ENCODE measurements around the gene LGALS4. TPM values are rescaled to one million over a fixed set of nuclear protein-coding genes. Genes with fewer than 3 reads are reported as not detected.

Gene LGALS4
- total RNA-seq, 1 experiment from 2014 or later = 1.0 TPM

- H3K4me2 ChIP-seq = peak overlapping the region; percentile 99
- no peak for DNase-seq
- H3K27ac ChIP-seq = peak overlapping the region; percentile 84
- H3K4me1 ChIP-seq (replicated peaks; ENCODE audit: insufficient read depth) = peaks cover 35% of the 10 kb centered on the region
- no peaks in the 10 kb centered on the region for H3K27me3 ChIP-seq (ENCODE audit: insufficient read depth, low read depth)
- H3K79me2 ChIP-seq (ENCODE audit: low read depth) = peaks cover 48% of the 10 kb centered on the region
- peaks cover 51% of the 10 kb centered on the region for H3F3A ChIP-seq (ENCODE audit: insufficient read depth, low read depth)
- ChIA-PET CTCF (interaction anchor here (1.0 kb wide), 1 partner anchor 80 kb away, joined by 3 read pairs; the partner anchor contains the start of genes MRPS12 and SARS2), POLR2A (ENCODE audit: unreplicated experiment) (interaction anchor here (0.5 kb wide), 1 partner anchor 81 kb away, joined by 5 read pairs; no protein-coding TSS in a partner anchor)
- no peaks in the 10 kb centered on the region for H3K9me3 ChIP-seq (ENCODE audit: insufficient read depth, low read depth)
- TSS peak; percentile 77 for BruUV-seq (replicated peaks)
- H3K9me2 ChIP-seq (ENCODE audit: insufficient read depth) = no peaks in the 10 kb centered on the region
- H2AFZ ChIP-seq = 0 out of 2 replicates have a peak overlapping the region, but pooled peaks have one; percentile 66
- H4K20me1 ChIP-seq (ENCODE audit: insufficient read depth) = peaks cover 34% of the 10 kb centered on the region
- intact Hi-C loops (cut with micrococcal nuclease; ENCODE audit: unreplicated experiment) = loop anchor here (1.0 to 5.0 kb wide), 7 partner anchors 14 to 213 kb away; partner anchors contain the start of genes ECH1, MRPS12, NFKBIB and SARS2
- H3K36me3 ChIP-seq (ENCODE audit: low read depth) = peaks cover 17% of the 10 kb centered on the region
- no peak for TF ChIP-seq EZH2 (IDR thresholded peaks at IDR 0.05; ENCODE audit: low read depth)
- TF ChIP-seq, protein P1, sequence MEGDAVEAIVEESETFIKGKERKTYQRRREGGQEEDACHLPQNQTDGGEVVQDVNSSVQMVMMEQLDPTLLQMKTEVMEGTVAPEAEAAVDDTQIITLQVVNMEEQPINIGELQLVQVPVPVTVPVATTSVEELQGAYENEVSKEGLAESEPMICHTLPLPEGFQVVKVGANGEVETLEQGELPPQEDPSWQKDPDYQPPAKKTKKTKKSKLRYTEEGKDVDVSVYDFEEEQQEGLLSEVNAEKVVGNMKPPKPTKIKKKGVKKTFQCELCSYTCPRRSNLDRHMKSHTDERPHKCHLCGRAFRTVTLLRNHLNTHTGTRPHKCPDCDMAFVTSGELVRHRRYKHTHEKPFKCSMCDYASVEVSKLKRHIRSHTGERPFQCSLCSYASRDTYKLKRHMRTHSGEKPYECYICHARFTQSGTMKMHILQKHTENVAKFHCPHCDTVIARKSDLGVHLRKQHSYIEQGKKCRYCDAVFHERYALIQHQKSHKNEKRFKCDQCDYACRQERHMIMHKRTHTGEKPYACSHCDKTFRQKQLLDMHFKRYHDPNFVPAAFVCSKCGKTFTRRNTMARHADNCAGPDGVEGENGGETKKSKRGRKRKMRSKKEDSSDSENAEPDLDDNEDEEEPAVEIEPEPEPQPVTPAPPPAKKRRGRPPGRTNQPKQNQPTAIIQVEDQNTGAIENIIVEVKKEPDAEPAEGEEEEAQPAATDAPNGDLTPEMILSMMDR (conservative IDR thresholded peaks at IDR 0.05) = no peak
- peak overlapping the region; percentile 76 for H3K4me3 ChIP-seq
These were observed 37.8 kb upstream of the LGALS4 start for GRCh38 chr19:38850436-38850975.

- Histone ChIP-seq H2AFZ (0 out of 2 replicates have a peak within 1 kb of the TSS, but pooled peaks have one; percentile 66), H3K27me3 (ENCODE audit: insufficient read depth, low read depth) (no peaks in the 10 kb centered on the region), H4K20me1 (ENCODE audit: insufficient read depth) (peaks cover 40% of the 10 kb centered on the region), H3K9me3 (ENCODE audit: insufficient read depth, low read depth) (no peaks in the 10 kb centered on the region), H3K4me2 (peak within 1 kb of the TSS; percentile 99), H3K4me1 (replicated peaks; ENCODE audit: insufficient read depth) (peaks cover 35% of the 10 kb centered on the region), H3K27ac (peak within 1 kb of the TSS; percentile 93), H3K9me2 (ENCODE audit: insufficient read depth) (no peaks in the 10 kb centered on the region), H3K79me2 (ENCODE audit: low read depth) (peaks cover 54% of the 10 kb centered on the region), H3K4me3 (peak within 1 kb of the TSS; percentile 79), H3F3A (ENCODE audit: insufficient read depth, low read depth) (peaks cover 57% of the 10 kb centered on the region), H3K36me3 (ENCODE audit: low read depth) (peaks cover 22% of the 10 kb centered on the region)
- ChIA-PET CTCF (interaction anchor here (0.7 to 0.9 kb wide), 3 partner anchors 38 to 216 kb away, joined by 3 to 7 read pairs (median 4); no protein-coding TSS in a partner anchor), POLR2A (ENCODE audit: unreplicated experiment) (interaction anchor here (0.7 kb wide), 2 partner anchors 125 to 213 kb away, joined by 4 to 9 read pairs; no protein-coding TSS in a partner anchor)
- TF ChIP-seq, protein P1 (conservative IDR thresholded peaks at IDR 0.05) = peak; percentile 63
- TF ChIP-seq EZH2 (IDR thresholded peaks at IDR 0.05; ENCODE audit: low read depth) = no peak
- DNase-seq = peak; percentile 99
- intact Hi-C loops (cut with micrococcal nuclease; ENCODE audit: unreplicated experiment) = loop anchor here (1.0 to 5.0 kb wide), 7 partner anchors 15 to 213 kb away; partner anchors contain the start of genes ECH1, MRPS12, NFKBIB and SARS2
- BruUV-seq (replicated peaks) = no TSS peak
These were observed 37.2 kb upstream of the LGALS4 start, which contains the start of gene HNRNPL for GRCh38 chr19:38849860-38850435. Gene HNRNPL (minus strand): TSS chr19:38849986. CDS start chr19:38849966, 20 bp downstream.

- BruUV-seq (replicated peaks) = no TSS peak
- POLR2A ChIA-PET (ENCODE audit: unreplicated experiment) = interaction anchor here (0.5 to 0.7 kb wide), 7 partner anchors 50 to 434 kb away, joined by 3 to 25 read pairs (median 4); partner anchors contain the start of gene ACTN4
- H3K36me3 ChIP-seq (ENCODE audit: low read depth) = peaks cover 29% of the 10 kb centered on the region
- CTCF ChIA-PET = interaction anchor here (0.7 to 0.9 kb wide), 4 partner anchors 39 to 215 kb away, joined by 3 to 9 read pairs (median 6); partner anchors contain the start of genes MRPS12 and SARS2
- peak overlapping the region; percentile 79 for H3K4me3 ChIP-seq
- intact Hi-C loops (cut with micrococcal nuclease; ENCODE audit: unreplicated experiment) = no loop called here
- peak overlapping the region; percentile 97 for H3K4me2 ChIP-seq
- no peak overlapping the region for H2AFZ ChIP-seq
- H3K27ac ChIP-seq = peak overlapping the region; percentile 93
- H3K9me2 ChIP-seq (ENCODE audit: insufficient read depth) = no peaks in the 10 kb centered on the region
- H3K9me3 ChIP-seq (ENCODE audit: insufficient read depth, low read depth) = no peaks in the 10 kb centered on the region
- no peak for TF ChIP-seq EZH2 (IDR thresholded peaks at IDR 0.05; ENCODE audit: low read depth)
- TF ChIP-seq, protein P1 (conservative IDR thresholded peaks at IDR 0.05) = no peak
- H4K20me1 ChIP-seq (ENCODE audit: insufficient read depth) = peaks cover 46% of the 10 kb centered on the region
- DNase-seq = peak; percentile 83 to 95
- H3F3A ChIP-seq (ENCODE audit: insufficient read depth, low read depth) = peaks cover 63% of the 10 kb centered on the region
- H3K79me2 ChIP-seq (ENCODE audit: low read depth) = peaks cover 60% of the 10 kb centered on the region
- peaks cover 35% of the 10 kb centered on the region for H3K4me1 ChIP-seq (replicated peaks; ENCODE audit: insufficient read depth)
- H3K27me3 ChIP-seq (ENCODE audit: insufficient read depth, low read depth) = no peaks in the 10 kb centered on the region
These were observed 36.6 kb upstream of the LGALS4 start for GRCh38 chr19:38849147-38849859.

Data from PC-9 (cell line).